ENCODE measurements around the gene AMMECR1.

The AMMECR1 gene

DNA sequence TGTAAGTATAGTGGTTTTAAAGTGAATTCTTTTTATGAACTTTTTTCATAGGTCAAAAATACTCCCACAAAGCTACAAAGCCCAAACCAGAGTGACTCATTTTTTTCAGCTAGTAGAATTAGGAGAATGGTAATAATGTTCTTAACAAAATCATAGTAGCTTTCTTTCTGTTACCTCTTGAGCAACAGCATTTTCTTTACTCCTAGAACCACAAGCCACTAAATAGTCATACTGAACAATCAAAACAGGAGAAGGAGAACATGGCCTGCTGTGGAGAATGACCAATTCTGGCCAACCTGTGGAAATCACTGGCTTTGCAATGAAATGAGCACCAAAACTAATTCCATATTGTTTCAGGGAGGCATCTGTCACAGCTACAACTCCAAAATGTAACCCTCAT lies 112.9 kb downstream of the AMMECR1 start:
- DNase-seq = no peak

DNA sequence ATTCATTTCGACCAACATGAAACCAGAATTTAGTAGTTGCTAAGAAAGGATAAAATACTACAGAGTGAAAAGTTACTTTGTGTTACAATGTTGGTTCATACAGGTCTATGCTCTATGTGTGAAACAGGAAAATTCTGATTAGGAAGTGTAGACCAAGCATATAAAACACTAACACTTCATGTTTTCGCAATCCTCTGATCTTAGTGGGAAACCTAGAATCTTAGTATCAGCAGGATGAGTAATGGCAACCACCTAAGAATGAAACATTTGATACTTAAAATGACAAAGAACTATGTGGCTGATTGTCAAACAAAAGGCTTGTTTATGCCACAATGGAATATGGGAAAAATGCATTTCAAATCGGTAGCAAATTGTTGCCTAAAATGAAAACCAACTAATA lies 116.1 kb downstream of the AMMECR1 start:
- DNase-seq = no peak

DNA sequence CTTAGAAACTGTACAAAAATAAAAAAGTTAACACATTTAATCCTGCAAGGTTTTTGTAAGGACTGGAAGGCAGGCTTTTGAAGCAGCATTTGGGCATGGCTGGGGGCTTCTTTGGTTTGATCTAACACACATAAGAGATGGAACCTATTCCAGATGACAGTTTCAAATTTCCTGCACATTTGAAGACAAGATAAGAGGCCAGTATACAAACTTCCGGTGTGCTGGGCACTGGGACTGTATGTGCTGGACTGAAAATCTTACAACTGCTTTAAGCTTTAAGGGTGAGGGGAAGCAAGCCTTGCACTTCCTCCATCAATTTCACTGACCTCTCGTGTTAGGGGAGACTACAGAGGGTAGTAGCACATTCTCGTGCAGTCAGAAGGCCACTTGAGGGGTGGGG lies 122.9 kb downstream of the AMMECR1 start:
- no peak for DNase-seq

DNA sequence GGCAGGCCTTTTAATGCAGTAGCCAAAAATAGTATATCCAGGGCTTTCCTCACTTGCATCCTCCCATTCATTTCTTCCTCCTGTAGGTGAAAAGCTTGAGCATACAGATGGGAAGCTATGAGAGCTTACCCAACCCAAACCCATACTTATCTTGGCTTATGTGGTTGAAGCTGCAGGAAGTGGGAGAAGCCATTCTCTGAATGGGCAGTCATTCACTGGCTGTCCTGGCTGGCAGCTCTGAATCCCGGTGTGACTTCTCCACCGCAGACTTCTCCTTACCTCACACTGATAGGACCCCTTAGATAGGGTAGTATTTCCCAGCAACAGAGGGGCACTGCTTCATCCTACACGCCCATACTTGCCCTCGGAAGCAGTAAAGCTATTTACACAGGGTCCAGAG lies 125.4 kb downstream of the AMMECR1 start:
- DNase-seq = no peak

DNA sequence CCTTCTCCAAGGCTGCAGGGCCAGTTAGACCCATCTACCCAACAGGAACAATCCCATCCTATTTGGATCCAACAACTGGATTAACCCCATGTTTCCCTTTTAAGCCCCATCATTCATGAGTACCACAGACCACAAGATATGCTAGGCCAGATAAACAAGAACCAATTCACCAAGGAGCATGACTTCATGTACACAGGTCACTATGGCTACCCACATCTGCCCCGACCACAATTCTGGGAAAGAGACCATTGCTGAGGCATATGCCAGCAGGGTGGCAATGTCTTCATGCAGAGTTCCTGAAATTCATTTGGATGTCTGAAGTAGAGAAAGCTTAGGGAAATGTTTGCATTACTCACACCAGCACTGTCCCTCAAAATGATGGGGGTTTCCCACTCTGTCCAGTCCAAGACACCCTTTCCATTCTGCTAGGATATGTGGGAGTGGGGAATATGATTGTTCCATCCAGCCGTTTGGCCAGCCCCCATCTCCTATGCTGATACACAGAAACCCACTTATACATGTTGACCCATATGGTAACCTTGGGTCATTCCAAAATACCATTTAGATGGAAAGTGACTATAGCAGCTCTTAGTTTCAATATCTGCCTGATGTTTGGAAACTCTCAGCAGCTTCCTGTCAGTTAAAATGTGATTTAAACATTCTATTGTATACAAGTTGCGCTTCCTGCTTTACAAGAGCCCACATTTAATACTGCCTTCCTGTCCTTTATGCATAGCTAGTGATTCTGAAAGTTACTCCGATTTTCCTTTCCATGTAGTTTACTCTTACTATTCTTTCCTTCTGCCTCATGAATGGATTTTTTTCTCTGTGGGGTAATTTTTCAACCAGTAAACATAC lies 129.0 kb downstream of the AMMECR1 start:
- no peak for DNase-seq

DNA sequence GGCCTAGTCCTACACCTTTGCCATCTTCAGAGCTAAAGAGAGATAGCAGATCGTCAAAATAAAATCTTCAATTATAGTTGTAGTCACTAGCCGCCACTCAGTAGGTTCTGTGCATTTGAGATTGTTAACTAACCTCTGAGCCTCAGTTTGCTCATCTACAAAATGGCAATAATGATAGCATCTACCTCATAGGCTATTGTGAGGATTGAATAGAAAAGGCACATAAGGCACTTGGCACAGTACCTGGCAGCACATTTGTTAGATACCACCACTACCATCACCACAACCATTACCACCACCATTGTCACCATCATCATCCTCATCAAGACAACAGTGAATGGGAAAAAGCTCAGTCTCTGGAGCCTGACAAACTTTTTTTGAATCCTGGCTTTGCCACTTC lies 134.6 kb downstream of the AMMECR1 start:
- DNase-seq = no peak

DNA sequence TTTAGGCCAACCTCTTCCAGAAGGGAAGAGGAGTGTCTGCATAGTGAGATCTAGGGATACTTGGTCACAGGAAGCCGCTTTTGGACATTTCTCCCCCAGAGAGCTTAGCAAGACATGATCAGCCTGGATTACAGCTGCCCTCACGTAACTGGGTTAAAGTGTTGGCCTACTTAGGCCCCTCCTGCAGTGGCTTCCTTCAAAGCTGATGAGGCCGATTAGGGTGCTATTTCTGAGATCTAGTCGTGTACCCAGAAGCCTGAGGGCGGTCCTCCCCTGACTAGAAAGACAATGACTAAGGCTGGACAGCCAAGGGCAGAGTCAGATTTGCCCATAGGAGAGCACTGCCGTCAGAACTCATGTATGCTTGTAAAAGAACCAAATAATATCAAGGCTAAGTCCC lies 135.0 kb downstream of the AMMECR1 start:
- DNase-seq = no peak

DNA sequence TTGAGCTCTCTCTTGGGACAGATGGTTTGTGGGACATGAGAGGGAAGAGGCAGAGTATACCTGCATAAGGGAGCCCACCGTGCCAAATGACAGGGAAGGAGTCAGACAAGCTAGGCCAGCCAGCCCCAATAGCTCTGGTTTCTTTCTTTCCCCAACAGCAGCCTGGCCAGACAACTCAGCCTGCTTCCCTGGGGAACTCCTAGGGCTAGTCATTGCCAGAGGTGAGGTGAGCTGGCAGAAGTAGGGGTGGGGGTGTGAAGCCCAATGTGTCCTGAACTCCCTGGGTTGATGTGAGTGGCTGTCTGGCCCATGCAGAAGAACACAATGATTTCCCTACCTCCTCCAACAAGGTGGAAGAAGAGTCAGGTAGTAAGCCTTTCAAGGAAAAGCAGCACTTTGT lies 135.5 kb downstream of the AMMECR1 start:
- DNase-seq = no peak

DNA sequence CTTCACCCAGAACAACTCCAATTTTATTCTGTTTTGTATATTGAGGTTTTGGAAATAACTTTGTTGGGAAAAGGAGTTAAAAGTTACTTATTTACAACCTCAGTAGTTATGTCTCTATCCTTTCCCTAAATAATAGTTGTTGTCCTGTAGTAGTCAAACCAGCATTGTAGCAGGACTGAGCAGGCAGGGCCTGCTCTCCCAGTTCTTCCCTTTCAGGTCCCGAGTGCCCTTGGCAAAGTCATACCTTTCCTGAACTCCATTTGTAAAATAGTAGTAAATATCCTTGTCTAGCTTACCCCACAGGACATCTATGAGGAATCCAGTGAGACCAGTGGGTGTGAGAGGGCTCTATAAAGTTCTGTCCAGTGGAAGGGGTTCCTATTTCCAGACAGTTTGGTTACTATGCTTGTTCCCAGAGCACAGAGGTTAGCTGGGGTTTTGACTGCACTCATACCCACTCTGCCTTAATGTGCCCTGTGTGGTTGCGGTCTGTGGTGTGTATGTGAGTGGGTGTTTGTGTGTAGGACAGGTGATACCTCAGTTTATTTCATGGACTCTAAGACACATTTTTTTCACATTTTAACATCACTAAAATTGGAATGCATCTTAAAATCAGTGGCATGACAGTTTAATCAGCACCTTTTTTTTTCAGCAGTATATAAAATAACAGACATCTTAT lies 136.3 kb downstream of the AMMECR1 start:
- DNase-seq = no peak

DNA sequence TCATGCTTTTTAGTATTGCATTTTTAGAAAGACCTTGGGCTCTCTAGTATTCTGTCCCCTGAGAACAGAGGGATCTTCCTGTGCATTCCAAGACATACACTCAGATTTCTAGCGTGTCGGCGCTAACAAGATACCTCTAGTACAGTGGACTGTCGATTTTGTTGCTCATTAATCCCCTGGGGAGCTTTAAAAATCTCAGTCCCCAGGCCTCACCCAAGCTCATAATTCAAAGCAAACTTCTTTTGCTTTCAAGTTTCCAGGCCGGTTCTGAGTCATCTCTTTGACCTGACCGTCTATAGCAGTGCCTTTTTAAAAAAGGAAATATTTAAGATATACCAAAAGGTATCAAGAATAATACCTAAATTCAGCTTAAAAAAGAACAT lies 137.0 kb downstream of the AMMECR1 start:
- DNase-seq = no peak

DNA sequence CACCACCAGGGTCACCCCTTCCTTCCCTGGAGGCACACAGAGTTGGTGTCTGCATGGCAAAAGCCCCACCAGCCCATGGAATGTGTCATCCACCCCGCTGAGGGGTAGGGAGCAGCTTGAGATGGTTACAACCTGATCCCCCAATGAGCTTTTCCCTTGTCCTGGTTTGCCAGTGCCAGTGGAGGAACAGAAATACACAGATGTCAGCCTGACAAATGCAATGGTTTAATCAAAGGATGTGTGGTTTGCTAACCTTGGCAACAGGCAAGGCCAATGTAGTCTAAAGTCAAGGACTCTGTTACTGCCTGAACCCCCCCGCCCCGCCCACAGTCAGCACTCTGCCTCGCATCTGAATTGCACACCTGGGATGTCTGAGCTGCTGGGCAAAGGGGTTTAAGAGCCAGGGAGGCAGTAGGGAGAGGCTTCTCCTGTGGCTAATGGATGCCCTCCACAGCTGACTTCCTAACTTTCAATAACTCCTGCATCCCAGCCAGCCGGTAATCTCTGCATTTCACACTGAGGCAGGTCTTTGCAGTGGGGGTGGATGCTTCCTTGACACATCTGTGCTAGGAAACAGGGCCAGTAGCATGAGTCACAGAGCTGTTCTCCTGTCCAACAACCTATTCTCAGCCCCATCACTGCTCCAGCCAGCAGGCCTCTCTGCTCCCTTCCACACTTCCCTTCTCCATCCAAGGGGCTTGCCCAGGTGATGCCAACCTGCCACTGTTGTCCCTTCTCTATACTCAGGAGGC lies 137.5 kb downstream of the AMMECR1 start:
- no peak for DNase-seq

DNA sequence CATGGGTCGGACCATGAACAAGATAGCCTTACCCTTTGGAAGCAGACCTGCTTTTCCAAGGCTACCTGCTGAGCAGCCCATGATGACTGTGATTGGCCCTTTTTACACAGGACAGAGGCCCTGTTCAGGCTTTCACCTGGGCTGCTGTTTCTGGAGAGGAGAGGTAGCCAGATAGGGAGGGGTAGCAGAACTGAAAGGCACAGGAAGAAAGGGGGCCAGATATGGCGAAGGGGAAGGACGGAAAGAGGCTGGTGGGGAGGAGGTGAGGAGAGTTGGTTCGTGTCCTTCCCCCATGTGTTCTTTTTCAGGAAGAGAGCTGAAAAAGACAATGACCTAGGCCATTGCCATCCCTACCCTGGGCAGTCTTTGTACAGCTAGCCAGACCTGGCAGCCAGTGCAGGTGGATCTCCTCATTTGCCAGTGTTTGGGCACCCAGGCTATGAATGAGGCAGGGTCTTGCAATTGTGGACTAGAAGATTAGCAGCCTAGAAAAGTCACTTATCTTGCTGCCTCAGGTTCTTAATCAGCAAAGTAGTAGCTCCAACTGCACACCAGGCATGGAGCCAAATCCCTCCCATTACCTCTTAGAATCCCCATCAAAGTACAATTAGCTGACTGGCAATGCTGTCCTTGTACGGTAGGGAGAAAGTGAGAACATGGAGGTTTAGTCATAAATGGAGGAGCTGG lies 139.6 kb downstream of the AMMECR1 start:
- DNase-seq = no peak

DNA sequence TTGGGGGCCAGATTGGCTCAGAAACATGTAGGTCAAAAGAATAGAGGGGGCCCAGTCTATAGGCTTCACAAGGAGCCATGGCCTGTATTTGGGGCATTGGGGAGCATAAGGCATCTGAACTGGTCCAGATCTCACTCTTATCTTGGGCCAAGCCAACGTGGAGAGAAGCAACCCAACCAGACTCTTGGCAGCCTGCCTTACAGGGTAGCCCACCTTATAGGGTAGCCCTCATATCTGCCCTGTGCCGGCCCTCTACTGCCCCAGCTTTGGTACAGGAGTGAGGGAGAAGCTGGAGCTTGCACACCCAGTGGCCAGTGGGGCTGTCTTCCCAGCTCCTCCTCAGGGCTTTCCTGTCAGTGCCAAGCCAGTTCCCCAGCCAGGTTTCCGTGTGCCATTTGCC lies 142.2 kb downstream of the AMMECR1 start:
- DNase-seq = no peak

DNA sequence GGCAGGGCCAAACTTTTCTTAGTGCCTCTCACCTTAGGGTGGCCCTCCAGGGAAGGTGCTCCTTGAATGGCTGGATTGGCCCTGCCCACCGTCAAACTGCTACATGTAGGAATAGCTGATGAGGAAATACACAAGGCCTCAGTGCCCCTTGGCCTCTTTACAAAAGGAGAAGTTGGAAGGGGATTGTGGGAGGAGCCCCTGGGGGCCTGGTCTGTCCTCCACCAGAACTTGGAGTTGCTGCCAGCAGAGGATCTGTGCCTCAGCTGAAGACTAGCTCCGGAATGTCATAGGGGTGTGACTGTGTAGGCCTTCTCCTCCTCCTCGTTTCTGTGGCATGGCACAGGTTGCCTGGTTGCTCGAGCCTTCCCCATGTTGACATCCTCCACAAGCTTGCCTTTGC lies 142.7 kb downstream of the AMMECR1 start:
- DNase-seq = no peak

DNA sequence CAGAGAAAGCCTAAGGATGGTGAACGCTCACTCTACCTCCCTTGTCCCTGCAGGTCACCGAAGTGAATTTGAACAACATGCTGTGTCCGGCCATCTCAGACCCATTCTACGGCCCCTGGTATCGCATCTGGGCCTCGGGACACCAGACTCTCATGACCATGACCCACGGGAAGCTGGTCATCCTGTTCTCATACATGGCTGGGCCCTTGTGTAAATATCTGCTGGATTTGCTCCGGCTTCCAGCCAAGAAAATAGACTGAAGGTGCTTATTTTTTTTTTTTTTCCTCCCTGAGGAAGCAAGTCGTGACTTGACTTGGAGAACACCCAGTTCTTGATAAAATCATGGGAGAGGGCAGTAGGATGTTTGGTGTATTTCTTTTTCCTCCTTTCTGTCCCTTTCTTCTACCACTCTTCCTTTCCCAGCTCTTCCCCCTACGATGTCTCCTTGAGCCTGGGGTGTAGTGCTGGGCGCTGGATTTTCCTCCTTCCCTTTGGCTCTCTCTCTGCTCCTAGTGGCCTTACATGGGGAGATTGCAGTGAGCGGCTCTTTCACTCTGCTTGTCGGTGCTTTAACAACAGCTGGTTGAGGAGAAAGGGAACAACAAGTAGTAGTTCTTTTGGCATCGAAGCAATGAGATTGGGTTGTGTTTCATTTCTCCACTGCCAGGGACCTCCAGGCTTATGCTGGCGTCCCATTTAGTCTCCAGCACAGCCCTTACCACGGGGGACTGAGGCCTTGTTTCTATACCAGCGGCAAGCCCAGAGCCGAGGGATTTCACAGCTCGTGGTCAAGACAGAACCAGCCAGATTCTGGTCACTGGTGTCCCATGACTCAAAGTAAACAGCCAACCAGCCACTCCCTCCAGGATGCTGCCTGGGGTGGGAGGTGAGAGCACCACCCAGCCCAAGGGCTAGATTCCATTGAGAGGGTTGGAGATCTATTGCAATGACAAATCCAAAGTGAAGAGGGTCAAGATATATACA lies 144.4 kb downstream of the AMMECR1 start:
- no peak for DNase-seq

DNA sequence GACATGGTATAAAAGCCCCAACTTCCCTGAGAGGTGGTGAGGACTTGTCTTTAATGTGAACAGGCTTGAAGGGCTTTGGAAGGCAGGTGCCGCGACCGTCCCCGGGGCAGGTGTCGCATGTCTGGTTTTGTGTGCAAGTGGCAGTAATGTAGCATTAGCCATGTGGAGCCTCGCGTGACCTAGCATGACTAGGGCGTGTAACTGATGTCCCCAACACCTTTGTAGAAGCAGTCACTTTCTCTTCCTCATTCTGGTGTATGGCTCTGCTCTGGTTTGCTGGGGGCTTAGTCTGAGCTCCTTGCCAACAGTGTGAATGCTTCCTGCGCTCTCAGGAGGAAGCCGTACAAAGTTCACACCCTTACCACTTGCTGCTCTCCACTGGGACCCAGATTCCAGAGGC lies 145.7 kb downstream of the AMMECR1 start:
- no peak for DNase-seq

DNA sequence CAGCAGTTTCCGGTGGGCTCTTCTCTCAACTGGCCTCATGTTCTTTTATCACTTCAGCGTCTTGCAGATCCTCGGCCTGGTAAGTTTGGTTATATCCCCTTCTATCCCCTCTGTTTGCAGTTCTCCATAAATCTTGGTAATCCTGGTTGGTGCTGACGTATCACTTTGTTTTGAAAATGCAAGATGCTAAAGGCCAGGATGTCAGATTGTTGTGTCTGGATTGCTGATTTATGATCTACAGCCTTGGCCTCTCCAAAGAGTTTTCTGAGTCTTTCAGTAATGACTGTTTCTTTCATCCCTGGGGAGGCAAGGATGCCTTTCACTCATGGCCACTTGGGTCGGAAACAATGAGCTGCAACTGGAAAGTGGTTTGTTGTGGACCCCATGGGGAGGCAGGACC lies 146.4 kb downstream of the AMMECR1 start:
- DNase-seq = no peak

DNA sequence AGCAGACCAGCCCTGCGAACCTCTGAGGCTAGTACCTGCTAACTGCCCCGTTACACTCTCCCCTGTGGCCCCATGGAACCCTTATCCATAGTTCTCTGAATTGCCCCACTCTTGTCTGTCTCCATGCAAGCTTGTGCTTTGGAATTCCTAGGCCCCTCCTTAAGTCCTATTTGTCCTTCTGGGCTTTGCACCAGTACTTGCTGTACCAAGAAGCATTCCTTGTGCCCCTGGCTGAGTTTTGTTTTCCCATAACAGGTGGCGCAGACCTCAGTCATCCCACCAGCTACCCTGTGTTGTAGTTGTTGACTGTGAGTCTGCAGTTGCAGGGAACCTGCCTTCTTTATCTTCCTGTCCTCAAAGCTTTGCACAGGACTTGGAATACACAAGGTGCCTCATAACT lies 147.9 kb downstream of the AMMECR1 start:
- no peak for DNase-seq

DNA sequence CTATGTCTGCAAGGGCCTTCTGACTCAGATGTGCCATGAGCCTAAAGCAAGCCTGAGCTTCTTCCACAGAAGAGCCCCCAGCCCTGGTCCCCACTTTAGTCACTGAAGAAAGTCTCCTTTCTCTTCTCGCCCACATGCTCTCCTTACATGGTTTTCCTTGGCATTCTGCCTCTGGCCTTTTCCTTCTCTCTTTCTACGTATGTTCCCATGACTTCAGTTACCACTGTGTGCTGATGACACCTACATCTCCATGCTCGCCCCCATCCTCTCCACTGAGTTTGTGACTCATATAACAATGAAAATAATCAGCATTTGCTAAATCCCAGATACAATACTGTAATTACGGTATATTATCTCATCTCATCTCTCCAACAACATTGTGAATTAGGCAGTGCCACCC lies 149.3 kb downstream of the AMMECR1 start:
- DNase-seq = no peak

DNA sequence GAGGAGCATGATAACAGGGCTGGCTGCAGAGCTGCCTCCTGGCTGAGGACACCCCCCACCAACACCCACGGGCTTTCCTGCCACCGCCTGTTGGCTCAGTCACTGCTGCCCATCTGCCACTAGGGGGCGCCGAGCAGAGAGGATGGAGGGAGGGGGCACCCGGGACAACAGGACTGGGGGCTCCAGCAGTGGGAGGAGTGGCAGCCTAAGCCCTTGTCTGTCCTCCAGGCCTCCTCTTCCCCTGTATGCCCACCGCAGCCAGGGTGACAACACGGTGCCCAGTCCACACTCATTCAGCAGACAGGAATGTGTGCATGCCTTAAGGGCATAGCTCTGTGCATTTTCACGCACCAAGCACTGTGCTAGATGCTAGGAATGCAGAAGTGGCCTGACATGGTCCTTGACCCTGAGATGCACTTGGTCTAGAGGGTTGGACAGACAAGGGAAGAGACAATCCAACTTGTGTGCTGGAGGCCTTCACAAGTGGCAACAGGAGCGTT lies 149.9 kb downstream of the AMMECR1 start:
- DNase-seq = peak; percentile 7

DNA sequence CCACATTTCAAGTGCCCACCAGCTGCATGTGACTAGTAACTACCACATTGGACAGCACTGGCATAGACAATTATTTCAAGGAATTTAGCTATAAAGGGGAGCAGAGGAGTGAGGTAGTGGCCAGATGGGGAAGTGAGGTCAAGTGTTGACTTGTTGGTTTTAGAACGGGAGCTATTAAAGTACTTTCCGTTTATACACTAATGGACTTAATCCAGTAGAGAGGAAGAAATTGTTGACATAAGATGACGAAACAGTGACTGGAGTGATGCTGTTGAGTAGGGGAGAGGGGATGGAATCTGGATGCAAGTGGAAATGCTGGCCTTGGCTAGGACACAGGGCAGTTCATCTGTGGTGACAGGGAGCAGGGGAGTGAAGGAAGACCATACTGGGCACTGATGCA lies 154.4 kb downstream of the AMMECR1 start:
- DNase-seq = no peak

DNA sequence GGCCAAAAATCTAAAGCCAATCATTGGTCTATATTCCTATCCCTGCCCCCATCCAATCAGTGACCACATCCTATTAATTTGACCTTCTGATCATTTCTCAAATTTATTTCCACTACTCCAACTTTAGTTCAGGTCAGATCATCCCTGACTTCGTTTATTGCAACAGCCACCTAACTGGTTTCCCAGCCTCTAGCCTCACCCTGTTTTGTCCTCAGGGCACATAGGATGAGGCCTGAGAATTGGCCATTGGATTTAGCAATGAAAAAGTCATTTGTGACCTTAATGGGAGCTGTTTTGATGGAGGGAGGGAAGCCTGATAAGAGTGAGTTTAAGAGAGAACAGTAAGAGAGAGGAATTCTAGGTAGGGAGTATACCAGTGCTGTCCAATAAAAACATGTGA lies 155.0 kb downstream of the AMMECR1 start:
- DNase-seq = no peak
